HG03196 (cell line): ENCODE data around the gene FBXL13.
"Not testable (repeated sequence)": the region's sequence is repeated elsewhere in the genome, so short reads cannot be mapped to it uniquely, and the experiment has no call there.

Experiments used
- ATAC-seq: cut with Tn5 transposase; IDR thresholded peaks from one replicate; pipeline ENCODE4 v1.9.1; 2021; ENCODE audit not compliant: unreplicated experiment

Gene FBXL13

DNA sequence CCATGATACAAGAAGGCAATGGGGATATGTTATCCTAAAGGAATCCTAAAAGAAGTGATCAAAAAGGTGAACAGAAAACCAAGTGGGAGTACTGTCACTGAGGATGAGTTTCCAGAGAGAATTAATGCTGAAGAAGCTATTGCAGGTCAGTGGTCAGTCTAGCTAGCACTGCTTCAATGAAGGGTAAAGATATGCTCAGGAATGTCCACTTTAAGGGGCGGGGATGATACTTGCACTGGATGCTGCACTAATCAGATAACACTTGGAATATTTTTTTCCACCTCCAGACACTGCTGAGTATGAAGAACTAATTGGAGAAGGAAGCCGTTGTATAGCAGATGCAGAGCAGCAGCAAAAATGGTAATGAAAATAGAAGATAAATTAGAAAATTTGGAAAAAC, 86.5 kb downstream of the FBXL13 start:
- ATAC-seq = no peak

DNA sequence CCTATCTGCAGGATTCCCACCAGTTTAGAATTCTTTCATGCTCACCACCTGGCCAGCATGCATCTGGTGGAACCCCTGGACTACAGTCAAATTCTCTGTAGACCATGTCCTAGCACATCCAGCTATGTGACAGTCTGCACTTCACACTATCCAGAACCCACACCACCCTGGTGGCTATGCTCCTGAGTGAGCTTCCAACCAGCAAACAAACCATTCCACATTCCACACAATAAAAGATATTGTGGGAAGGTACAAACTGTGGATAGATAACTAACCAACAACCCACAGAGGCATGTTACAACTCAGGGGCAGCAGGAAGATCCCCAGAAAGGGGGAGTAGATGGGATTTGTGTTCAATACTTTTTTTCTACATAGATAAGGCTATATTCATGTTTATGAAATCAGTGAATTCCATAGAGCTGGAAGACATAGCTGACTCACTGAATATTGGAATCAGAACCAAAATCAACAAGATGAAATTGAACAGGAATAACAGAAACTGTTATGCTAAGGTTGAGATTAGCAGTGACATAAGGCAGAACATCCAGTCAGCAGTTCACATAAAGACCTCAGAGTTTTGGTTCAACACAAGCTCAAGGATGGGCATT, 89.3 kb downstream of the FBXL13 start:
- no peak for ATAC-seq

DNA sequence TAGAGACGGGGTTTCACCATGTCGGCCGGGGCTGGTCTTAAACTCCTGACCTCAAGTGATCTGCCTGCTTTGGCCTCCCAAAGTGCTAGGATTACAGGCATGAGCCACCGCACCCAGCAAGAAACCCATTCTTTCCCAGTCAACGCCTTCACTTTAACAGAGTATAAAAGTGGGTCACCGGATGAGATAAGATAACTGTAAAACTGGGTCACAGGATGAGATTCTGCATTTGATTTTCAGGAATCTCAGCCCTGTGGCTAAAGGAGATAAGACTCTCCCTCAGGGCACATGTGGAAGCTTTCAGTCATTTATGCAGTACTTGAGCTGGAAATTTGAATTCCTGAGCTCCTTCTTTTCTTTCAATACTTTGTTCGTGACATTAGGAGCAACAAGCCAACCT, 91.0 kb downstream of the FBXL13 start:
- no peak for ATAC-seq

DNA sequence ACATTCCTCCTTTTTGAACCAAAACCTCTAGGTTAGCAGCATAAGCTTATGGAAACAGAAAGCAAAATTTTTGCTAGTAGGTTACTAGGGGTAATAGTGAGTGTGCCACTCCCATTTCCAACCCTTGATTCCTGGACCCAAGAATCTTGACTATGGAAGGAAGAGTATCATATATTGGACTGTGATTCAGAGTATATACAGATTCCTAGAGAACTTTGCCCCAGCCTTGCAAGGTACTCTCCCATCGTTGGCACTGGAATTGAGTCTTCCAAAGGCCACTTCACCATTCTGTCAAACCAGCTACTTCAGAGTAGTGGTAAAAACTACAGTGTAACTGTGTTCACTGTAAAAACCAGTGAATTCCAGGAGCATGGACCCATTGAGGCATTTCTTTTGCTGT, 92.4 kb downstream of the FBXL13 start:
- ATAC-seq = no peak

DNA sequence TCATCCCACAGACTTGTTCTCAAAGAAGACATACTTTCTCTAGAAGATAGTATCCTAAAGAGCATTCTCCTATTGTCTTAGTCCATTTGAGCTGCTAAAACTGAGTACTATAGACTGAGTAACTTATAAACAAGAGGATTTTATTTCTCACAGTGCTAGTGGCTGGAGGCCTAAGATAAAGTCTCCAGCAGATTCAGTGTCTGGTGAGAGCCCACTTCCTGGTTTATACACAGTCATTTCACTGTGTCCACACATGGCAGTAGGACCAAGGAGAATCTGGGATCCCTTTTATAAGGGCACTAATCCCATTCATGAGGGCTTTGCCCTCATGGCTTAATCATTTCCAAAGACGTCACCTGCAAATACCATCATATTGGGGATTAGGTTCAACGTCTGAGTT, 93.1 kb downstream of the FBXL13 start:
- ATAC-seq = no peak

DNA sequence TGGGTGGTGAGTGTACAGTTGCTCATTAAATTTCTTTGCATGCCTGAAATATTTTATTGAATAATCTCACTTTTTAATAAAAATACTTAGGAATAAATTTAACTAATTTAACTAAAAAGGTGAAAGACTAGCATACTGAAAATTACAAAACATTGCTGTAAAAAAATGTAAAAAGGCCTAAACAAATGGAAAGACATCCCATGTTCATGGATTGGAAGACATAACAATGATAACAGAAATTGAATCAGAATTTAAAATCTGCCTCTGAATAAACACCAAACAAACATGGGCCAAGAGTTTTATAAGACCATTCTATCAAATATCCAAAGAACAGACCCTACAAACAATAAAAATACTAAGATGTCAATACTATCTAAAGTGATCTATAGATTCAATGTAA, 94.9 kb downstream of the FBXL13 start:
- ATAC-seq = no peak

DNA sequence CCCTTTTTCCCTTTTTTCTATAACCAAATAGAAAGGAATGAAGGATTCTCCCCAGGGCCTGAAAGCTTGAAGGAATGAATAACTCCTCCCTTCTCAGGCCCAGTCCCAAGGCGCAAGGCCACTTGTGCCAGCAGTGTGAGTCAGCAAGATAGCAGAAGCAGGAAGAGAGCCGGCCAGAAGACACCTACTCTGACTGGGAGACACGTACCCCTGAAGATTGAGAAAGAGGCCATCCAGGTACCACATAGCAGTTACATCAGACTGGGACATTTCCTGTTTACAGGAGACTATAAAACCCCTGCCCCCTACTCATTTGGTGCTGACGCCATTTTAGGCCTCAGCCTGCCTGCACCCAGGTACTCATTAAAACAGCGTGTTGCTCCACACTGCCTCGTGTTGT, 96.3 kb downstream of the FBXL13 start:
- ATAC-seq = no peak

DNA sequence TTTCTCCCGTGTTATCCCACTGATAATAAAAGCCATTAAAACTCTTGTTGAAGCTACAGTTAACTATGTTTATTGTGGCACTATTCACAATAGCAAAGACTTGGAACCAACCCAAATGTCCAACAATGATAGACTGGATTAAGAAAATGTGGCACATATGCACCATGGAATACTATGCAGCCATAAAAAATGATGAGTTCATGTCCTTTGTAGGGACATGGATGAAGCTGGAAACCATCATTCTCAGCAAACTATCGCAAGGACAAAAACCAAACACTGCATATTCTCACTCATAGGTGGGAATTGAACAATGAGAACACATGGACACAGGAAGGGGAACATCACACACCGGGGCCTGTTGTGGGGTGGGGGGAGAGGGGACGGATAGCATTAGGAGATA, 97.0 kb downstream of the FBXL13 start:
- ATAC-seq = not testable (repeated sequence)

DNA sequence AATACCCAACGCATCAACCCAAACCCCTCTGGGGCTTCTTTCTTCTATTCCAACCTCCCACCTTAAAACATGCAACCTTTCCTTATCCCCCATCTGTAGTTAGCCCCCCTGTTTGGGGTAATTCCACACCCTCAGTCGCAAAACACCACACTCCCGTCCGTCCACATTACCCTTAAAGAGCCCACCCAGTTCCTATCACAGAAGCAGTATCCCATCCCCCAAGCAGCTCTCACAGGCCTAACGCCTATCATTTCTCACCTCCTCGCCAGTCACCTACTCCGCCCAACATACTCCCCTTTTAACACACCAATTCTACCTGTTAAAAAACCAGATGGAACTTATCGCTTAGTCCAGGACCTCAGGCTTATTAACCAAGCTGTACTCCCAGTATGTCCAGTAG, 98.1 kb downstream of the FBXL13 start:
- ATAC-seq = no peak

DNA sequence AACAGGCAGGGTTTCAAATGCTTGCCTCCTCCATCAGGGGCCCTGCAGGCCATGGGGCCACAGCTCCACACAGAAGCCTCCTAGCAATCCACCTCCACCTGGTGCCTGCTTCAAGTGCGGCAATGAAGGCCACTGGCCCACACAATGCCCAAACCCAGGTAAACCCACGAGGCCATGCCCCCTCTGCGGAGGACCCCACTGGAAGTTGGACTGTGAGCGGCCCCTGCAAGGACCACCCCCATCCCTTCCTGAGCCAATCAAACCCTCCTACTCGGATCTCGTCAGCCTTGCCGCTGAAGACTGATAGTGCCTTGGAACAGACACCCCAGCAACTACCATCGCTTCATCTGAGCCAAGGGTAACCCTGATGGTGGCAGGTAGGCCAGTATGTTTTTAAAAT, 98.7 kb downstream of the FBXL13 start:
- ATAC-seq = no peak

DNA sequence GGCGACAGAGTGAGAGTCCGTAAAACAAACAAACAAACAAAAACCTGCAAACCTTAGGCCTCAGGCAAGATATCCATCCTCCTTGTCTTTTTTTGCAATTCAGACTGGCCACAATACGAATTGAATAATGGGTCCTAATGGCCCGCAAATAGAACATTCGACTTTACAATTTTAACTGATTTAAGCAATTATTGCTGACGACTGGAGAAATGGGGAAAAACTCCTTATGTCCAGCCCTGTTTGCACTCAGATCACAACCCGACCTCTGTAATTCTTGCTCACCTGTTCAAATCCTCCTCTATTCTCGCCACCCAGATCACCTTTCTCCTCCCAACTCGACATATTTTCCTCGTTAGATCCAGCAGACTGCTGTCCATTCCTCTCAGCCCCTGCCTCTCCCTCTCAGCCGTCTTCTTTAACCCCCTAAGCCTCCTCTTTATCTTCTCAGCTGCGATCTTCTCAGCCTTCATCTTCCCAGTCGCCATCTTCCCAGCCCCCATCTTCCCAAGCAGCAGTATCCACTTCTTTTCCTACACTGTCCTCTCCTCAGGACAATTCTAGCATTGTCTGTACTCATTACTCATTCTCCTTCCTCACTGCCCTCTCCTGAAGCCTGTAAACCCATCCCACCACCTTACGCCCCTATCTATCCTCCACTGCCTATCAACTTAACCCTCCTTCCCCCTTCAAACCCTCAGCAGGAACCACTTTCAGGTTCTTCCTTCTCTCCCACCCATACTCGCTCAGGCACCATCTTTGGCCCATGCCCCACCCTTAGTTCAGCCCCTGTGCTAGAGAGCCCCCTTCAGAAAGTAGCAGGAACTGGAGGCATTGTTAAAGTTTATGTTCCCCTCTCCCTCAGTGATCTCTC, 100.0 kb downstream of the FBXL13 start:
- no peak for ATAC-seq

DNA sequence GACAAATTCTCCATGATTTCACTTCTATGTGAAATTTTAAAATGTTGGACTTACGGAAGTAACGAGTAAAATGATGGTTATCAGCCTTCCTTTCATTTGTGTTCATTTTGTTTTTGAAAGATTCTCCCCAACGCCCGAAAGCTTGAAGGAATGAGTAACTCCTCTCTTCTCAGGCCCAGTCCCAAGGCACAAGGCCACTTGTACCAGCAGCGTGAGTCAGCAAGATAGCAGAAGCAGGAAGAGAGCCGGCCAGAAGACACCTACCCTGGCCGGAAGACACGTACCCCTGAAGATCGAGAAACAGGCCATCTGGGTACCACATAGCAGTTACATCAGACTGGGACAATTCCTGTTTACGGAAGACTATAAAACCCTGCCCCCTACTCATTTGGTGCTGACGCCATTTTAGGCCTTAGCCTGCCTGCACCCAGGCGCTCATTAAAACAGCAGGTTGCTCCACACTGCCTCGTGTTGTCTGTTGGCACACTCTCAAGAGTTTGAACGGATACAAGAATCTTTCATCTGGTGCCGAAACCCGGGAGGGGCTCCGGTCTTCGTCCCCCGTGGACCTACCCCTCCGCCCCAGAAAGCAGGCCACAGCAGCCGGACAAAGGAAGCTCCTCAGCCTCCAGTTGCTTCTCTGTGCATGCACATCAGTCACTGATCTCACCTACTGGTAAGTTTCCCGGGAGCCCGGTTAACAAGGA, 101.3 kb downstream of the FBXL13 start:
- no peak for ATAC-seq

DNA sequence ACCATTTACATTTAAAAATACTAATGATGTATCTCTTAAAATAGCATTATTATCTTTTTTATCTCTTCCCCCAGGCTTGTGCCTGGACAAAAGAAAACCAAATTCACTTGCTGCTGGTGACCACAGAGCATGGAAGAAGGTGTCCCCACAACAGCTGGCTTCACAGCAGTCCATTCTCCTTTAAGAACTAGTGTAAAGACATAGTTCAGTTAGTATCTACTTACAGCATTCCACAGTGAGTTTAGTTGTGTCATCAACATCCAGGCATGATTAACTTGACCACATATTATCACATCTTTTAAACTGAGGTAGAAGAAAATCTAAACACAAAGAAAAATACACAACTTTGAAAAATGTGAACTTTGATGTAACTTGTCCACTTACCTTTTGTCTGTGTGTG, 106.8 kb downstream of the FBXL13 start:
- ATAC-seq = no peak

DNA sequence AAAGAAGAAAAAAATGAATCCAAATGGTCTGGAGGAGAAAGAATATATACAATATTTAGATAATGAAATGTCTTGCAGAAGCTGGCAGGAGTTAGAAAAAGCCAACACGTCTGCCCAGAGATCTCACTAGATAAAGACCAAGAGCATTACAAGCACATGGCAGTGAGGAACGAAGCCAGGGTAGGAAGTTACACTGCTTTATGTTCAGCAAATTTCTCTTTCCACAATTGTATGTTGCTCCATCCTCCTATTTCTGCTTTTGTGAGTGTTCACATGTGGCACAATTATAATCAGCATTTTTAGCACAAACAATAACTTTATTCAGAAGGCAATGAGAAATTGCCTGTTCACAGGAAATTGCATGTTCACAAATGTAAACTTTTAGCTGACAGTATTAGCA, 108.1 kb downstream of the FBXL13 start:
- ATAC-seq = no peak

DNA sequence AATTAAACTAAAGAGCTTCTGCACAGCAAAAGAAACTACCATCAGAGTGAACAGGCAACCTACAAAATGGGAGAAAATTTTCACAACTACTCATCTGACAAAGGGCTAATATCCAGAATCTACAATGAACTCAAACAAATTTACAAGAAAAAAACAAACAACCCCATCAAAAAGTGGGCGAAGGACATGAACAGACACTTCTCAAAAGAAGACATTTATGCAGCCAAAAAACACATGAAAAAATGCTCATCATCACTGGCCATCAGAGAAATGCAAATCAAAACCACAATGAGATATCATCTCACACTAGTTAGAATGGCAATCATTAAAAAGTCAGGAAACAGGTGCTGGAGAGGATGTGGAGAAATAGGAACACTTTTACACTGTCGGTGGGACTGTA, 112.6 kb downstream of the FBXL13 start:
- not testable (repeated sequence) for ATAC-seq

DNA sequence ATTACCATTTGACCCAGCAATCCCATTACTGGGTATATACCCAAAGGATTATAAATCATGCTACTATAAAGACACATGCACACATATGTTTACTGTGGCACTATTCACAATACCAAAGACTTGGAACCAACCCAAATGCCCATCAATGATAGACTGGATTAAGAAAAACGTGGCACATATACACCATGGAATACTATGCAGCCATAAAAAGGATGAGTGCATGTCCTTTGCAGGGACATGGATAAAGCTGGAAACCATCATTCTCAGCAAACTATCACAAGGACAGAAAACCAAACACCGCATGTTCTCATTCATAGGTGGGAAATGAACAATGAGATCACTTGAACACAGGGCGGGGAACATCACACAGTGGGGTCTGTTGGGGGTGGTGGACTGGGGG, 116.6 kb downstream of the FBXL13 start:
- ATAC-seq = not testable (repeated sequence)

DNA sequence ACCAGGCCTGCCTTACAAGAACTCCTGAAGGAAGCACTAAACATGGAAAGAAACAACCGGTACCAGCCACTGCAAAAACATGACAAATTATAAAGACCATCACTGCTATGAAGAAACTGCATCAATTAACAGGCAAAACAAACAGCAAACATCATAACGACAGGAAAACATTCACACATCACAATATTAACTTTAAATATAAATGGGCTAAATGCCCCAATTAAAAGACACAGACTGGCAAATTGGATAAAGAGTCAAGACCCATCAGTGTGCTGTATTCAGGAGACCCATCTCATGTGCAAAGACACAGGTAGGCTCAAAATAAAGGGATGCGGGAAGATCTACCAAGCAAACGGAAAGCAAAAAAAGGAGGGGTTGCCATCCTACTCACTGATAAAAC, 120.2 kb downstream of the FBXL13 start:
- ATAC-seq = not testable (repeated sequence)

DNA sequence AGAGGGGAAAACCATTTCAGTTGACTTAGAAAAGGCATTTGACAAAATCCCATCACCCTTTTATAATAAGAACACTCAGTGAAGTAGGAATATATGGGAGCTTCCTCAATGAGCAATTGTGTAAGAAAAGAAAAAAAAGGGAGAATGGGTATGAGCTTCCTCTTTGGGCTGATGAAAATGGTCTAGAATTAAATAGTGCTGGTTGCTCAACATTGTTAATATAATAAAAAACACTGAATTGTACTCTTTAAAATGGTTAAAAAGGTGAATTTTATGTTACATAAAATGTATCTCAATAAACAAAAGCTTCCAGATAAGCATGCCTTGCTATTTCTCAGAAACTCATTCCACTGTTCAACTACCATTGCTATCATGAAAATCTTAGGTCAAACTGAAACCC, 121.2 kb downstream of the FBXL13 start:
- no peak for ATAC-seq

DNA sequence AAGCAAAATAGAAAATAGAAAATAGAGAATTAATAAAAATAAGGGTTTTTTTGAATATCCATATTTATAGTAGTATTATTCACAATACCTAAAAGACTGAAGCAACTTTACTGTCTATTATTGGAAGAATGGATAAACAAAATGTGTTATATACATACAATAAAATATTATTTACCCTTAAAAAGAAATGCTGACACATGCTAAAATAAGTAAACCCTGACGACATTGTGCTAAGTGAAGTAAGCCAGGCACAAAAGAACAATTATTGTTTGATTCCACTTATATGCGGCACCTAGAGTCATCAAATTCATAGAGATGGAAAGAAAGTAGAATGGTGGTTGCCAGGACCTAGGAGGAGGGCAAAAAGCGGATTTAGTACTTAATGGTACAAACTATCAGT, 122.8 kb downstream of the FBXL13 start:
- ATAC-seq = no peak

DNA sequence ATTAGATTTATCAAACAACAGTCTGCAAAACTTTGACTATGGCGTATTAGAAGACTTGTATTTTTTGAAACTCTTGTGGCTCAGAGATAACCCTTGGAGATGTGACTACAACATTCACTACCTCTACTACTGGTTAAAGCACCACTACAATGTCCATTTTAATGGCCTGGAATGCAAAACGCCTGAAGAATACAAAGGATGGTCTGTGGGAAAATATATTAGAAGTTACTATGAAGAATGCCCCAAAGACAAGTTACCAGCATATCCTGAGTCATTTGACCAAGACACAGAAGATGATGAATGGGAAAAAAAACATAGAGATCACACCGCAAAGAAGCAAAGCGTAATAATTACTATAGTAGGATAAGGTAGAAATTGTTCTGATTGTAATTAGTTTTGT, 130.4 kb downstream of the FBXL13 start:
- ATAC-seq = no peak

DNA sequence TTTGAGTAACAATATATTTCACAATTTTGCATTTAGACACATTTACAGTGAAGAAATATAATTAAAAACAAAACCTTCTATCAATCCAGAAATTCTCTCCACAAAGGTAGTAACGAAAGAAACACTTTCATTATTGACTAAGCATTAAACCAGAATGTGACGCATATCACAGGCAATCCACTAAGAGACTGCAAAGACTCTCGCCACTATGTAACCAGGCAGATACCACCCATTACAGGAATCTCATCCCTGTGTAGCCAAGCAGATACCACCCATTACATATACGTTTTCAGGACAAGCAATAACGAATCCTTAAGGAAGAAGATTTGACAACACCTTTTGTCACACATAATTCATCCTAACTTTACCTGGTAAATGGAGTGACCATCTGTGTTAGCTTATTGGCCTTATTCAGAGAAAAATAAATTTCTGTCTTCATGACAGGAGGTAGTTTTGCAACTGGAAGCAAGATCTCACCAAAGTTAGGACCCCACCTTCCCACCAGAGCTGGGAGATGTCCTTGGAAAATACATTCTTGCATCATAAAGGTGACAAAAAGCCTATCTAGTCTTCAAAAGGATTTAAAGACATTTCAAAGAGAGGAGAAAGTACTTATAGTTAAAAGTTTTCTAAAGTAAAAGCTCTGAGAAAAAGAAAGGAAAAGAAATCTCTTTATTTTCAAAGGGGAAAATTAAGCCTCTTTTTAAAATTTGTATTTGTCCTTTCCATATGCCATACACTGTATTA, 131.0 kb downstream of the FBXL13 start:
- ATAC-seq = no peak
